DND-41 (cell line): Measurements from ENCODE around the gene TMEM263.

Experiments used
- ATAC-seq: fragments of 200-7000 bp; cut with Tn5 transposase; 3 replicates; pipeline ENCODE4 v1.9.1; 2021; ENCODE audit warnings: low read depth; ENCODE audit not compliant: insufficient read depth
- DNase-seq: peaks from one replicate; pipeline ENCODE4 v3.0.0-alpha.2; 2020
- H2AFZ ChIP-seq: 2 replicates; pipeline ENCODE4 v1.6.0; 2012; ENCODE audit warnings: low read depth, low read length
- H3K27ac ChIP-seq: 2 replicates; pipeline ENCODE4 v1.5.1; 2012; ENCODE audit warnings: low read length, inconsistent platforms
- H3K27me3 ChIP-seq: fragments of 200-600 bp; sonication (generic); 2 replicates; pipeline ENCODE4 v1.6.0; 2012; ENCODE audit warnings: low read length, mild to moderate bottlenecking, inconsistent platforms; ENCODE audit not compliant: insufficient read depth, poor library complexity
- H3K36me3 ChIP-seq: 2 replicates; pipeline ENCODE4 v1.5.1; 2012; ENCODE audit warnings: low read length, inconsistent platforms; ENCODE audit not compliant: insufficient read depth
- H3K4me1 ChIP-seq: 2 replicates; pipeline ENCODE4 v1.5.1; 2012; ENCODE audit warnings: mild to moderate bottlenecking, low read length; ENCODE audit not compliant: insufficient read depth
- H3K4me2 ChIP-seq: 2 replicates; pipeline ENCODE4 v1.6.0; 2012; ENCODE audit warnings: mild to moderate bottlenecking, moderate library complexity, low read length, inconsistent platforms; ENCODE audit not compliant: insufficient read depth
- H3K4me3 ChIP-seq, 2 experiments: fragments of 200-600 bp in 1 of 2; shearing (Covaris generic) in 1 of 2; 2 replicates each; pipeline ENCODE4 v1.5.1; 2012 to 2016; ENCODE audit warnings: inconsistent platforms in 2 of 2, low read length in 2 of 2, mild to moderate bottlenecking in 2 of 2, low read depth in 1 of 2, moderate library complexity in 1 of 2
- H3K79me2 ChIP-seq: 2 replicates; pipeline ENCODE4 v1.6.0; 2012; ENCODE audit warnings: low read length, inconsistent platforms; ENCODE audit not compliant: insufficient read depth
- H3K9ac ChIP-seq: 2 replicates; pipeline ENCODE4 v1.6.0; 2012; ENCODE audit warnings: low read depth, mild to moderate bottlenecking, inconsistent platforms, low read length, moderate library complexity
- H3K9me3 ChIP-seq: 2 replicates; pipeline ENCODE4 v1.5.1; 2012; ENCODE audit warnings: low read length, moderate library complexity, mild to moderate bottlenecking, inconsistent platforms; ENCODE audit not compliant: insufficient read depth, severe bottlenecking
- H4K20me1 ChIP-seq: 2 replicates; pipeline ENCODE4 v1.6.0; 2012; ENCODE audit warnings: low read length; ENCODE audit not compliant: insufficient read depth
- EZH2 ChIP-seq: IDR thresholded peaks from 3 replicates; pipeline ENCODE4 v1.6.1; 2012; ENCODE audit warnings: borderline replicate concordance, low read depth, mild to moderate bottlenecking, moderate library complexity, low read length, inconsistent platforms; ENCODE audit not compliant: severe bottlenecking
- TF ChIP-seq, protein P1 (sequence below): IDR thresholded peaks from 2 replicates; pipeline ENCODE4 v1.5.1; 2012; ENCODE audit warnings: borderline replicate concordance, low read length, moderate library complexity, mild to moderate bottlenecking; ENCODE audit not compliant: poor library complexity, severe bottlenecking; ENCODE audit errors: extremely low read depth

The TMEM263 gene

DNA sequence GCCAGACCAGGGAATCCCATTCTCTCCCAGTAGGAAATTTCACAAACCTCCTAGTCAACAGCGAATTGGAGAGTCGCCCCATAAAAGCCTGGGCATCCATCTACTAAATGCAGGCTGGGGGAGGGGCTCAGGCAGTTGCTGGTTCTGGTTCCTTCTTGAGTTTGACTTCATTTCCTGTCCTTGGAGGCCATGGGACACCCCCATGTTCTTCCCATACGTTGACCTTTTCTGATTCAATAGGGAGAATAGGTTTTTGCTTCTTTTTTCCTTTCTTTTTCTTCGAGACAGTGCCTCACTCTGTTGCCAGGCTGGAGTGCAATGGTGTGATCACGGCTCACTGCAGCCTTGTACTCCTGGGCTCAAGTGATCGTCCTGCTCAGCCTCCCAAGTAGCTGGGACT is 44.1 kb upstream of the TMEM263 start:
- Histone ChIP-seq H3K27ac (no peak overlapping the region), H3K36me3 (no peaks in the 10 kb centered on the region), H3K4me1 (peaks cover 3% of the 10 kb centered on the region; the same call in 1 of the 2 replicates), H3K4me3 (no peak overlapping the region), H3K27me3 (no peaks in the 10 kb centered on the region), H2AFZ (no peak overlapping the region), H3K9me3 (no peaks in the 10 kb centered on the region), H3K79me2 (no peaks in the 10 kb centered on the region), H3K9ac (no peak overlapping the region), H3K4me2 (no peak overlapping the region), H4K20me1 (no peaks in the 10 kb centered on the region)
- DNase-seq (no peak), ATAC-seq (no peak)
- TF ChIP-seq, protein P1, sequence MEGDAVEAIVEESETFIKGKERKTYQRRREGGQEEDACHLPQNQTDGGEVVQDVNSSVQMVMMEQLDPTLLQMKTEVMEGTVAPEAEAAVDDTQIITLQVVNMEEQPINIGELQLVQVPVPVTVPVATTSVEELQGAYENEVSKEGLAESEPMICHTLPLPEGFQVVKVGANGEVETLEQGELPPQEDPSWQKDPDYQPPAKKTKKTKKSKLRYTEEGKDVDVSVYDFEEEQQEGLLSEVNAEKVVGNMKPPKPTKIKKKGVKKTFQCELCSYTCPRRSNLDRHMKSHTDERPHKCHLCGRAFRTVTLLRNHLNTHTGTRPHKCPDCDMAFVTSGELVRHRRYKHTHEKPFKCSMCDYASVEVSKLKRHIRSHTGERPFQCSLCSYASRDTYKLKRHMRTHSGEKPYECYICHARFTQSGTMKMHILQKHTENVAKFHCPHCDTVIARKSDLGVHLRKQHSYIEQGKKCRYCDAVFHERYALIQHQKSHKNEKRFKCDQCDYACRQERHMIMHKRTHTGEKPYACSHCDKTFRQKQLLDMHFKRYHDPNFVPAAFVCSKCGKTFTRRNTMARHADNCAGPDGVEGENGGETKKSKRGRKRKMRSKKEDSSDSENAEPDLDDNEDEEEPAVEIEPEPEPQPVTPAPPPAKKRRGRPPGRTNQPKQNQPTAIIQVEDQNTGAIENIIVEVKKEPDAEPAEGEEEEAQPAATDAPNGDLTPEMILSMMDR: no peak
- TF ChIP-seq EZH2: no peak

DNA sequence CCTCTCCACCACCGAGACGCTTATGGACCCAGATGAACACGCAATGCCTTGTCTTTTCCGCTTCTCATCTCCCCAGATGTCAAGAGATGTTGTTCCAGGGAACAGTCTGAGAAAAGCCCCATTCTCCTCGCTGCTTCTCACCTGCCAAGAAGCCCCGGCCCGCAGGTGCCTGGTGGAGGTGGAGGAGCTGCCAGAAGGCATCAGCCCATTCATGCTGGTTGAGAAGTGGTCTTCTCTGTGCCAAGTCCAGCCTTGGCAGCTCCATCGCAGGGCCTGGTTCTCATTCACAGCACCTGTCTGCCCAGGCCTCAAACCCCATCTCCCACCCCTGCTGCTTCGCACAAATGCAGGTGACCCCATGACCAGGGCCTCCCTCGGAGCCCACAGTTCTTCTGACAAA is 42.3 kb upstream of the TMEM263 start:
- TF ChIP-seq EZH2: no peak
- TF ChIP-seq, protein P1: no peak
- H3K9me3 ChIP-seq: no peaks in the 10 kb centered on the region
- H3K9ac ChIP-seq: no peak overlapping the region
- no peaks in the 10 kb centered on the region for H3K36me3 ChIP-seq
- no peaks in the 10 kb centered on the region for H3K27me3 ChIP-seq
- no peak overlapping the region for H2AFZ ChIP-seq
- H3K4me3 ChIP-seq: no peak overlapping the region
- no peaks in the 10 kb centered on the region for H4K20me1 ChIP-seq
- ATAC-seq: no peak
- no peak for DNase-seq
- H3K27ac ChIP-seq: no peak overlapping the region
- H3K4me2 ChIP-seq: no peak overlapping the region
- H3K4me1 ChIP-seq: peaks cover 3% of the 10 kb centered on the region; the same call in 1 of the 2 replicates
- H3K79me2 ChIP-seq: no peaks in the 10 kb centered on the region

DNA sequence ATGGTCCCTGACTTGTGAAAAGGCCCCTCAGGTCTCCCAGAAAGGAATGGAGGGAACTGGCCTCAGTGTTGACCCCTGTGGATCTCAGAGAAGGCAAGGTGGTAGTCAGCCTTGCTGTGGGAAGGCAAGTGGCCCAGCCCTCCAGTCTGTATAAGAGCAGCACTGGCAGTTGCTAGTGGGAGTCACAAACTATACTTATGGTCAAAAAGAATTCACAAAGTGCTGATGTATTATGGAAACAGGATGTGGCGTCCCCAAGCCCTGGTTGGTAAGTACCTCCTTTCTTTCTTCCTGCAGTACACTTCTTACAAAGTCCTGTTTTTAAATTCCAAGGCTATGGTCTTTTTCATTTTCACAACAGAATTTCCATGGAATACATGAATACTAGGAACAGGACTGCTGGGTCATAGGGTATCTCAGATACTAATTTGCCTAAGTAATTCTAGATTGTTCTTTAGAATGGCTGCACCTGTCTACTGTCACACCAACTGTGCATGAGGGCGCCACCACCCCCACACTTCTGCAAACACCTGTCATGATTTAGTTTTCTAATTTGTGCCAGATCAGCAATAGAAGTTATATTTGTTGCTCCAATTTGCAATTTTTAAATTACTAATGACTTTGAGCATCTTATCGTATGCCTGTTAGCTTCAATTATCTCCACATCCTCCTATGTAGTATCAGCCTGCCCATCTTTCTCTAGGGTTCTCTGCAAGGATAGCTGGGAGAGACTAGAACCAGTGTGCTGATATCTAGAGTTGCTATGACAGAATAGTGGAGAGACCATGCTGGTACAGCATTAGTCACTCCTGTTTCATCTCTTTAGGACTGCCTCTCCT is 40.7 kb upstream of the TMEM263 start:
- Histone ChIP-seq H3K27me3 (no peaks in the 10 kb centered on the region), H3K9ac (no peak overlapping the region), H2AFZ (no peak overlapping the region), H3K4me1 (peaks cover 3% of the 10 kb centered on the region; the same call in 1 of the 2 replicates), H3K4me3 (no peak overlapping the region), H3K79me2 (no peaks in the 10 kb centered on the region), H4K20me1 (no peaks in the 10 kb centered on the region), H3K4me2 (no peak overlapping the region), H3K36me3 (no peaks in the 10 kb centered on the region), H3K27ac (no peak overlapping the region), H3K9me3 (no peaks in the 10 kb centered on the region)
- TF ChIP-seq, protein P1: no peak
- no peak for TF ChIP-seq EZH2
- ATAC-seq (peak; percentile 70; the same call in 2 of the 3 replicates), DNase-seq (peak; percentile 11)
